IPS-18c (cell line): ENCODE results near the gene GRK4.
A peak's percentile ranks its signal among the peaks of the same experiment; 100 is the strongest.

Experiments
- H3K4me3 ChIP-seq: 2 replicates; pipeline ENCODE4 v1.7.0; 2013; ENCODE audit warnings: low read depth, mild to moderate bottlenecking, low read length, moderate library complexity; ENCODE audit not compliant: insufficient read depth
- H3K9me3 ChIP-seq: one replicate; pipeline ENCODE4 v1.6.1; 2013; ENCODE audit warnings: mild to moderate bottlenecking, low read length, moderate library complexity; ENCODE audit not compliant: control insufficient read depth, insufficient read depth

Gene GRK4

GRCh38 chr4:3017504-3017903 is 54.1 kb downstream of the GRK4 start:
- no peaks in the 10 kb centered on the region for H3K9me3 ChIP-seq
- H3K4me3 ChIP-seq, result no peak overlapping the region

GRCh38 chr4:3019145-3019846 is 55.9 kb downstream of the GRK4 start:
- Histone ChIP-seq H3K4me3 (no peak overlapping the region), H3K9me3 (no peaks in the 10 kb centered on the region)

- H3K9me3 ChIP-seq, result no peaks in the 10 kb centered on the region
- H3K4me3 ChIP-seq, result 0 out of 2 replicates have a peak overlapping the region, but pooled peaks have one; percentile 4
Measured at GRCh38 chr4:3021127-3021526, 57.8 kb downstream of the GRK4 start.

GRCh38 chr4:3021627-3022026 is 58.3 kb downstream of the GRK4 start:
- H3K9me3 ChIP-seq, result no peaks in the 10 kb centered on the region
- H3K4me3 ChIP-seq, result no peak overlapping the region

GRCh38 chr4:3022112-3022511 is 58.7 kb downstream of the GRK4 start:
- no peak overlapping the region for H3K4me3 ChIP-seq
- no peaks in the 10 kb centered on the region for H3K9me3 ChIP-seq

- no peaks in the 10 kb centered on the region for H3K9me3 ChIP-seq
- no peak overlapping the region for H3K4me3 ChIP-seq
Measured at GRCh38 chr4:3022651-3023050, 59.3 kb downstream of the GRK4 start.

GRCh38 chr4:3025881-3026280 is 62.5 kb downstream of the GRK4 start:
- Histone ChIP-seq H3K4me3 (no peak overlapping the region), H3K9me3 (no peaks in the 10 kb centered on the region)

GRCh38 chr4:3026540-3026939 is 63.2 kb downstream of the GRK4 start:
- Histone ChIP-seq H3K4me3 (no peak overlapping the region), H3K9me3 (no peaks in the 10 kb centered on the region)

GRCh38 chr4:3029464-3029863 is 66.1 kb downstream of the GRK4 start:
- H3K9me3 ChIP-seq, result no peaks in the 10 kb centered on the region
- no peak overlapping the region for H3K4me3 ChIP-seq

- Histone ChIP-seq H3K9me3 (no peaks in the 10 kb centered on the region), H3K4me3 (no peak overlapping the region)
Measured at GRCh38 chr4:3030566-3031356, 67.4 kb downstream of the GRK4 start.

GRCh38 chr4:3031357-3032082 is 68.1 kb downstream of the GRK4 start:
- Histone ChIP-seq H3K9me3 (no peaks in the 10 kb centered on the region), H3K4me3 (no peak overlapping the region)

GRCh38 chr4:3034231-3034630 is 70.9 kb downstream of the GRK4 start:
- no peaks in the 10 kb centered on the region for H3K9me3 ChIP-seq
- H3K4me3 ChIP-seq, result no peak overlapping the region

- H3K4me3 ChIP-seq, result no peak overlapping the region
- no peaks in the 10 kb centered on the region for H3K9me3 ChIP-seq
Measured at GRCh38 chr4:3035249-3035648, 71.9 kb downstream of the GRK4 start.

GRCh38 chr4:3035674-3036073 is 72.3 kb downstream of the GRK4 start:
- Histone ChIP-seq H3K4me3 (no peak overlapping the region), H3K9me3 (no peaks in the 10 kb centered on the region)

GRCh38 chr4:3036131-3036952 is 73.0 kb downstream of the GRK4 start:
- Histone ChIP-seq H3K4me3 (no peak overlapping the region; the same call in 1 of the 2 replicates), H3K9me3 (no peaks in the 10 kb centered on the region)

GRCh38 chr4:3037957-3038461 is 74.6 kb downstream of the GRK4 start:
- no peak overlapping the region for H3K4me3 ChIP-seq
- no peaks in the 10 kb centered on the region for H3K9me3 ChIP-seq
